GM12878 (cell line): Measurements from ENCODE around the gene SEMA4D. TPM values are rescaled to one million over a fixed set of nuclear protein-coding genes. Genes with fewer than 3 reads are reported as not detected.

Experiments
- ATAC-seq: fragments of 200-7000 bp; cut with Tn5 transposase; 3 replicates; pipeline ENCODE4 v1.9.1; 2020; ENCODE audit warnings: mild to moderate bottlenecking, moderate library complexity
- BruUV-seq: library from RNA; stranded (reverse); fragments of 400-500 nt; replicated peaks from 2 replicates; lab custom pipeline; 2021; lab: Mats Ljungman, UMichigan
- CTCF ChIA-PET: fragments of 300-600 bp; sonication (Branson Sonifier 250); formaldehyde crosslinking; extraction: SDS; loops from one replicate; lab custom pipeline; 2021; ENCODE audit warnings: inconsistent platforms; lab: Yijun Ruan, JAX
- POLR2A ChIA-PET: fragments of 350-600 bp; formaldehyde crosslinking; extraction: SDS; loops from one replicate; lab custom pipeline; 2021; ENCODE audit warnings: inconsistent platforms; lab: Charles Lee
- RAD21 ChIA-PET: fragments of 300-600 bp; sonication (Branson Sonifier 250); formaldehyde crosslinking; loops from one replicate; lab custom pipeline; 2023; ENCODE audit warnings: antibody characterized with exemption; ENCODE audit not compliant: unreplicated experiment; lab: Charles Lee
- SMC1A ChIA-PET: fragments of 300-600 bp; sonication (Branson Sonifier 250); formaldehyde crosslinking; loops from one replicate; lab custom pipeline; 2023; ENCODE audit not compliant: unreplicated experiment, uncharacterized antibody; lab: Charles Lee
- DNase-seq: peaks from one replicate; pipeline ENCODE4 v3.0.0-alpha.2; 2011; ENCODE audit warnings: low read depth, low spot score
- FAIRE-seq: peaks from 3 replicates; lab custom pipeline; 2011; peaks lifted over from hg19 to GRCh38; lab: Jason Lieb, UNC
- H2AFZ ChIP-seq: 2 replicates; pipeline ENCODE4 v1.6.0; 2011; ENCODE audit warnings: low read depth, low read length, control low read depth; ENCODE audit not compliant: control insufficient read depth
- H3K27ac ChIP-seq: 2 replicates; pipeline ENCODE4 v1.5.1; 2011; ENCODE audit warnings: control low read depth; ENCODE audit not compliant: control insufficient read depth, insufficient read depth
- H3K27me3 ChIP-seq, 2 experiments: replicated peaks in 1 of 2; 2 replicates each; pipeline versions ENCODE4 v1.6.0 to v1.6.1; 2011; ENCODE audit warnings: low read length in 1 of 2; ENCODE audit not compliant: control insufficient read depth in 2 of 2, insufficient read depth in 2 of 2
- H3K36me3 ChIP-seq, 2 experiments: 2 replicates each; pipeline ENCODE4 v1.5.1; 2011; ENCODE audit warnings: low read length in 1 of 2; ENCODE audit not compliant: control insufficient read depth in 2 of 2, insufficient read depth in 2 of 2
- H3K4me1 ChIP-seq: 2 replicates; pipeline ENCODE4 v1.6.1; 2011; ENCODE audit warnings: mild to moderate bottlenecking, low read length, moderate library complexity, mixed read lengths; ENCODE audit not compliant: control insufficient read depth, insufficient read depth
- H3K4me2 ChIP-seq: 2 replicates; pipeline ENCODE4 v1.6.0; 2011; ENCODE audit warnings: control low read depth; ENCODE audit not compliant: control insufficient read depth, insufficient read depth
- H3K4me3 ChIP-seq: fragments of 200-600 bp; sonication (generic); 2 replicates; pipeline ENCODE4 v1.5.1; 2016
- H3K79me2 ChIP-seq: 2 replicates; pipeline ENCODE4 v1.6.0; 2011; ENCODE audit warnings: low read length; ENCODE audit not compliant: control insufficient read depth, insufficient read depth
- H3K9ac ChIP-seq: 2 replicates; pipeline ENCODE4 v1.8.0; 2011; ENCODE audit warnings: low read length, control low read depth, mixed read lengths; ENCODE audit not compliant: control insufficient read depth, insufficient read depth
- H3K9me3 ChIP-seq: replicated peaks from 3 replicates; pipeline ENCODE4 v1.5.1; 2011; ENCODE audit warnings: mild to moderate bottlenecking, low read length; ENCODE audit not compliant: control insufficient read depth, insufficient read depth
- H4K20me1 ChIP-seq: 2 replicates; pipeline ENCODE4 v1.6.0; 2011; ENCODE audit not compliant: control insufficient read depth, insufficient read depth
- IRF5 ChIP-seq: fragments of 450-650 bp; IDR thresholded peaks from 2 replicates; pipeline ENCODE4 v1.6.1; 2017; ENCODE audit warnings: borderline replicate concordance
- RAD51 ChIP-seq: fragments of 450-650 bp; IDR thresholded peaks from 2 replicates; pipeline ENCODE4 v1.6.1; 2016; ENCODE audit warnings: moderate library complexity, mild to moderate bottlenecking, inconsistent platforms
- RELA ChIP-seq: fragments of 450-650 bp; IDR thresholded peaks from 2 replicates; pipeline ENCODE4 v1.8.0; 2014; ENCODE audit warnings: borderline replicate concordance; ENCODE audit not compliant: partially characterized antibody
- STAT3 ChIP-seq: IDR thresholded peaks from 2 replicates; pipeline ENCODE4 v1.6.1; 2011; ENCODE audit warnings: low read depth, low read length, improper control_type of control experiment
- WGBS: methylation state at CpG from one replicate; pipeline ENCODE4 v1.1.6; 2016; ENCODE audit warnings: low lambda C conversion rate; ENCODE audit not compliant: insufficient replicate concordance, insufficient coverage; ENCODE audit errors: missing lambda C conversion rate; 5-methylcytosine and 5-hydroxymethylcytosine counted together
- in situ Hi-C: fragments of 300-500 bp; cut with MboI; formaldehyde crosslinking; loops from 9 replicates; pipeline ENCODE4 v1.14.3; 2018; ENCODE audit warnings: mixed read lengths
- intact Hi-C: fragments of 100-400 bp; cut with micrococcal nuclease; formaldehyde crosslinking; loops from one replicate; pipeline ENCODE4 v1.14.2; 2022; ENCODE audit not compliant: unreplicated experiment
- polyA plus RNA-seq, 11 experiments: library from polyadenylated mRNA; depleted of rRNA in 4 of 11; unstranded in 6 of 11; stranded (reverse) in 5 of 11; fragments of >200 nt; fragmentation: Nextera tagmentation in 4 of 11; fragmentation: Illumina TruSeq in 1 of 11; extraction: Ambion mirVana in 4 of 11; extraction: Trizol in 1 of 11; gene quantifications; 1 replicate in 1 of 11; 2 replicates in 10 of 11; pipeline versions ENCODE4 v1.2.1 to v1.2.3, GENCODE V29; 2011 to 2016; ENCODE audit warnings: inconsistent platforms in 2 of 11, missing spikeins in 2 of 11, low read depth in 1 of 11
- total RNA-seq, 4 experiments: library from RNA; depleted of rRNA in 3 of 4; stranded (reverse); fragments of >200 nt in 3 of 4; fragmentation: Illumina TruSeq in 1 of 4; extraction: Trizol in 1 of 4; gene quantifications; 2 replicates each; pipeline versions ENCODE4 v1.2.1 to v1.2.3, GENCODE V29; 2013 to 2021

Gene SEMA4D
- total and polyA plus RNA-seq, 10 of the 15 experiments (the other 5 are each of a cell fraction or from before 2014, with no cell fraction given) = 15.1 to 136 (median 39.6) TPM

- Histone ChIP-seq H3K9ac (no peak overlapping the region), H2AFZ (no peak overlapping the region), H3K4me1 (peaks cover 21% of the 10 kb centered on the region), H3K4me2 (no peak overlapping the region), H3K79me2 (no peaks in the 10 kb centered on the region), H3K9me3 (no peaks in the 10 kb centered on the region), H3K27me3 (no peaks in the 10 kb centered on the region), H3K4me3 (no peak overlapping the region), H3K36me3 (no peaks in the 10 kb centered on the region), H4K20me1 (no peaks in the 10 kb centered on the region), H3K27ac (no peak overlapping the region)
- ATAC-seq (no peak), DNase-seq (no peak), FAIRE-seq (no peak)
- ChIA-PET RAD21 (interaction anchor here (1.7 kb wide), 1 partner anchor 14 kb away, joined by 6 read pairs; no protein-coding TSS in a partner anchor), POLR2A (interaction anchor here (0.7 to 0.9 kb wide), 2 partner anchors 9 to 12 kb away, joined by 3 read pairs; no protein-coding TSS in a partner anchor), CTCF (interaction anchor here (0.8 to 1.2 kb wide), 3 partner anchors 11 to 14 kb away, joined by 3 read pairs; no protein-coding TSS in a partner anchor), SMC1A (interaction anchor here (0.6 to 3.8 kb wide), 6 partner anchors 8 to 116 kb away, joined by 3 to 19 read pairs (median 4); no protein-coding TSS in a partner anchor)
- in situ Hi-C loops = no loop called here
- BruUV-seq = no TSS peak
- intact Hi-C loops = no loop called here
- no peak for TF ChIP-seq IRF5
- TF ChIP-seq STAT3 = no peak
- TF ChIP-seq RAD51 = no peak
- no peak for TF ChIP-seq RELA
- 90% methylated on average over 13 of the region's 13 CpGs for WGBS
Measured at GRCh38 chr9:89534515-89535287, 36.8 kb upstream of the SEMA4D start.
